Esophagus squamous epithelium (tissue), 4 donors: Measurements from ENCODE around the gene CLEC4F.

Experiments
- POLR2A ChIP-seq, 4 donors: fragments of 450-650 bp; IDR thresholded peaks; one replicate each; pipeline ENCODE4 v1.6.1; 2017; ENCODE audit warnings: antibody characterized with exemption in 4 of 4, mild to moderate bottlenecking in 4 of 4, moderate library complexity in 3 of 4
- TF ChIP-seq, protein P1 (sequence below), 6 experiments: fragments of 450-650 bp in 4 of 6; fragments of 200-600 bp in 2 of 6; sonication (generic) in 2 of 6; IDR thresholded peaks; one replicate each; pipeline ENCODE4 v1.5.1; 2016 to 2019; ENCODE audit warnings: antibody characterized with exemption in 6 of 6, mild to moderate bottlenecking in 4 of 6, moderate library complexity in 4 of 6

DNA sequence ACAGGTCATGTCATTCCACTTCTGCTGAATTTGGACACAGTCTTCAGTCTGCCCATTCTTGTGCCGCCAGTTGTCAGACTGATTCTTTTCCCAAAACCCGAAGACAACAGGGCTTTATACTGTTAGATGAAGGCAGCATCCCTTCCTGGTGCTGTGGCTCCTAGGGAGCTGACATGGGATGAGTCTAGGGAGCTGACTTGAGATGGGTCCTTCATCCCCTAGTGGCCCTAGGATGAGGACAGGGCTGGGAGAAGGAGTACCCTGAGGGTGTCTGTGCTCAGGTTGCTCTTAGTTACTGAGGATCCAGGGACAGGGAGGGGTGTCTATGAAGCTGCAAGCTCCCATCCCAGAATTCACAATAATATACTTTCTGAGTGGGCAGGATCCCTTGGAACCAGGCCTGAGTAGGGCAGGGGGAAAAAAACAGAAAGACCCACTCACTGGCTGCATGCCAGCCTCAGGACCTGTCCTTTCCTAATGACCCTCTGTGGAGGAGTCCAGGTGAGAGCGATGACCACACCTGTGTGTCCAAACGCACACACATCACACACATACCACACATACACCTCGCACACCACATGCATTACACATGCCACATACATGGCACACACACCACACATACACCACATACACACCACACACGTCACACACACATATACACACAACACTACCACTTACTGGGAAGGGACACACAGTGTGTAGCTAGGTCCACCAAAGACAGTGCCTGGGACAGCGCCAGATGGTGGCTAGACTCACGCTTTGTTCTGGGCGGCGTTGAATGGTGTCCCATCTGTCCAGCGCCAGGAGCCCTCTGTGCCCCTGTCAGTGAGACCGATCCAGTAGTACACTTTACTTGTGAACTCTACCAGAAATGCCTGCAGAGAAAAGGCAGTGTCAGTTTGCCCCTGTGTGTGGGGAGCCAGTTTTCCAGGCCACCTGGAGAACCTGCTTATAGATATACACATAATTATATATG is 11.1 kb downstream of the CLEC4F start:
- TF ChIP-seq, protein P1, sequence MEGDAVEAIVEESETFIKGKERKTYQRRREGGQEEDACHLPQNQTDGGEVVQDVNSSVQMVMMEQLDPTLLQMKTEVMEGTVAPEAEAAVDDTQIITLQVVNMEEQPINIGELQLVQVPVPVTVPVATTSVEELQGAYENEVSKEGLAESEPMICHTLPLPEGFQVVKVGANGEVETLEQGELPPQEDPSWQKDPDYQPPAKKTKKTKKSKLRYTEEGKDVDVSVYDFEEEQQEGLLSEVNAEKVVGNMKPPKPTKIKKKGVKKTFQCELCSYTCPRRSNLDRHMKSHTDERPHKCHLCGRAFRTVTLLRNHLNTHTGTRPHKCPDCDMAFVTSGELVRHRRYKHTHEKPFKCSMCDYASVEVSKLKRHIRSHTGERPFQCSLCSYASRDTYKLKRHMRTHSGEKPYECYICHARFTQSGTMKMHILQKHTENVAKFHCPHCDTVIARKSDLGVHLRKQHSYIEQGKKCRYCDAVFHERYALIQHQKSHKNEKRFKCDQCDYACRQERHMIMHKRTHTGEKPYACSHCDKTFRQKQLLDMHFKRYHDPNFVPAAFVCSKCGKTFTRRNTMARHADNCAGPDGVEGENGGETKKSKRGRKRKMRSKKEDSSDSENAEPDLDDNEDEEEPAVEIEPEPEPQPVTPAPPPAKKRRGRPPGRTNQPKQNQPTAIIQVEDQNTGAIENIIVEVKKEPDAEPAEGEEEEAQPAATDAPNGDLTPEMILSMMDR (IDR thresholded peaks at IDR 0.05), result no peak
- TF ChIP-seq POLR2A (IDR thresholded peaks at IDR 0.05), result no peak
